GM21619 (cell line): ENCODE results near the gene RIPK3.
A peak's percentile ranks its signal among the peaks of the same experiment; 100 is the strongest.
"Not testable (repeated sequence)": the region's sequence is repeated elsewhere in the genome, so short reads cannot be mapped to it uniquely, and the experiment has no call there.

ENCODE experiments used
- ATAC-seq: cut with Tn5 transposase; IDR thresholded peaks from one replicate; pipeline ENCODE4 v1.9.1; 2021; ENCODE audit not compliant: unreplicated experiment

Gene RIPK3

DNA sequence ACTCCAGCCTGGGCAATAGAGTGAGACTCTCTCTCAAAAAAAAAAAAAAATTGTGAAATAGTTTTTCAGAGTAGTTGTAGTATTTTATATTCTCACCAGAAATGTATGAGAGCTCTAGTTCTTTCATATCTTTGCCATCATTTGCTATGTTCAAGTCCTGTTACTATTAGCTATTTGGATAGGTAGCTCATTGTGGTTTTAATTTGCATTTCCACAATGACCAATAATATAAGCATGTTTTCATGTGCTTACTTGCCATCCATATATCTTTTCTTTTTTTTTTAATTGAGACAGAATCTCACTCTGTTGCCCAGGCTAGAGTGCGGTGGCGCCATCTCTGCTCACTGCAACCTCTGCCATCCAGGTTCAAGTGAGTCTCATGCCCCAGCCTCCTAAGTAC is 8.4 kb upstream of the RIPK3 start:
- no peak for ATAC-seq

DNA sequence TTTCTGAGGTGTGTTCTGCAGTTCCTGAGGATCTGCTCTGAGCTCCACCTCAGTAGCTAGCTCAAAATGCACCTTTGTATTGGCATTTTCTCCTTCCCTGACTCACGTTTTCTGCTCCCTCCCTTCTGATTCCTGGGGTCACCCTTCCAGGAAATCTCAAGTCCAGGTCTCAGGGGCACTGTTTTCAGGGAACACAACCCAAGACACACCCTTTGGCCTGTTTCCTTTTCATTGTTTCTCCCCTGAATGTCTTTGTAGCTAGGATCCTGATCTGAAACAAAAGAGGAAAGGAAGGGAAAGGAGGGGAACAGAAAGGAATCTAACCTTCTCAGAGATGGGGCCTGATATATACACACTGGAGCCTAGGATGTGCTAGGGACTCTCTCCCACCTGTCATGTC is 7.3 kb upstream of the RIPK3 start:
- no peak for ATAC-seq

DNA sequence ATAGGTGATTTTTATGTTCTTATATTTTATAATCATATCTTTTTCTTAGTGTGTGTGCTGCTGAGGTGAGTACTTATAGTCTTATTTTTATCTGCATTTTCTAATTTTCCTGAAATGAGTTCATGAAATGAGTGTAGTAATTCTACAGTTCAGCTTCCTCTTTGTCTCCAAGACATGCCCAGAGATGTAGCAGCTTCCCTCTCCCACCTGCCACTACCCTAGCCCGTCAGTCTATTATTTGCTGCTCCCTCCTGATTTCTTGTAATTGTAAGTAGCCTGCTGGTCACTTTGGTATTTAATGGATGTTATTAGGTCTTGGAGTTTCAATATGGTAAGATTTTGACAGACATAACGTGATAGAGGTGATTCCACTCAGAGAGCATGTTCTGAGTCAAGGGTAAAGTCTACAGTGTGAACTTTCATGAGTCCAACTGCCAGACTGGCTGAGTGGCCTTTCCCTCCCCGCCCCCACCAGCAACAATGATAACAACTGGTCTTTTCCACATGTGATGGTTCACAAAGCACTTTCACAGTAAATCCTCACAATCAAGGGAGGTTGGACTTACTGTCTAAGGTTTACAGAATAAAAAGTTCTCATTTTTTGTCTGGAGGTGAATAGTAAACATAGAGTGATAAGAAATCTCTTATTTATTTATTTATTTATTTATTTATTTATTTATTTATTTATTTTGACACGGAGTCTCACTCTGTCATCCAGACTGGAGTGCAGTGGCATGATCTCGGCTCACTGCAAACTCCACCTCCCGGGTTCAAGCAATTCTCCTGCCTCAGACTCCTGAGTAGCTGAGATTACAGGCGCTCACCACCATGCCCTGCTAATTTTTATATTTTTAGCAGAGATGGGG is 4.2 kb upstream of the RIPK3 start:
- no peak for ATAC-seq

DNA sequence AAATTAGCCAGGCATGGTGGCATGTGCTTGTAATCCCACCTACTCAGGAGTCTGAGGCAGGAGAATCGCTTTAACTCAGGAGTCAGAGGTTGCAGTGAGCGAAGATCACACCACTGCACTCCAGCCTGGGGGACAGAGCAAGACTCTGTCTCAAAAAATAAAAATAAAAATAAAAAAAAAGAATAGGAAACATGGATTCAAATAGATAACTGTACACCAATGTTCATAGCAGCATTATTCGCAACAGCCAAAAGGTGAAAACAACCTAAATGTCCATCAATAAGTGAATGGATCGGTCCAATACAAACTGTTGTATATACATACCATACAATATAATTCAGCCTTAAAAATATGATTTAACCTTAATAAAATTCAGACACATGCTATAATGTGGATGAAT is 3.1 kb upstream of the RIPK3 start:
- no peak for ATAC-seq

DNA sequence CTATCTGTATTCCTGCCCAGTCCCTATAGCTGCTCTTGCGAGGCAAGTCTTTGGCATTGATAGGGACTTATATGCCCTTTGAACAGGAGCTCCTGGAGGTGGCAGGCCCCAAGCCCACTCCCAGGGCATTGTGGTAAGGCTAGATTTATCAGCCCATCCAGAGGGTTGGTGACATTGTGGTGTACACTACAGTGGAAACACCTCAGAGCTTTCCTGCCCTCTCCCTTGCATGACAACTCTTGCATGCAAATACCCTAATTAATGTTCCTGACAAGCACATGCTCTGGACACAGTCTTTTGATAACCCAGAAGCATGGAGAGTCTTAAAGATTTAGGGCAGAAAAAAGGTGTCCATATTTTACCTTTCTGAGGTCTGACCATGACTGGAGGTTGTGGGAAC is 815 bp upstream of the RIPK3 start:
- ATAC-seq = no peak

DNA sequence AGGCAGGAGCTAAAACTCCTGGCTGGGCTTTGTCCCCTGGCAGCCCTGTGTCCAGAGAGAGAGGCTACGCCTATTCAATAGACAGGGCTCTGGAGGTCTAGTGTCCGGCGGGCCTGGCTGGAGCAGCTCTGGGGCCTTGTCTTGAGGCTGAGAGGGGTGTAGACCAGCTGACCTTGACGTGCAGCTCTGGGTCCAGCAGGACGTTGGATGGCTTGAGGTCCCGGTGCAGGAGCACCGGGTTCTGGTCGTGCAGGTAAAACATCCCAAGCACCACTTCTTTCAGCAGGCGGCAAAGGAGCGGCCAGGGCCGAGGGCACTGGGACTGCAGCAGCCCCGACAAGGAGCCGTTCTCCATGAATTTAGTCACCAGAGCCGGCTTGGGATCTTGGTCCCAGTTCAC is 948 bp downstream of the RIPK3 start:
- no peak for ATAC-seq

DNA sequence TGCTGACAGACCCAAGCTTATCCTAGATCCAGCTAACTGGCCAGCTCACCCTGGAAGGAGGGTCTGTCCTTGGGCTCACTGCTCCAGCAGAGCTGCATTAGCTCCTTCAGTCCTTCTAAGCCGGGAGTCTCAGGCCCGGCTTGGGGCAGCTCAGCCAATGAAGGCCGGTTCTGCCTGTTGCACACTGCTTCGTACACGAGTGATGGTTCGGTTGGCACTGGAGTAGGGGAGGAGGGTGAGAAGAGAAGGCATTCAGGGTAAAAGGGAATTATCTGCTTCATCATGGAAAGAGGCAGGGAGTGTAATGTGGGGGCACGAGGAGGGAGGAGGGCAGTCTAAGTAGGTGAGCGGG is 2.0 kb downstream of the RIPK3 start:
- no peak for ATAC-seq

DNA sequence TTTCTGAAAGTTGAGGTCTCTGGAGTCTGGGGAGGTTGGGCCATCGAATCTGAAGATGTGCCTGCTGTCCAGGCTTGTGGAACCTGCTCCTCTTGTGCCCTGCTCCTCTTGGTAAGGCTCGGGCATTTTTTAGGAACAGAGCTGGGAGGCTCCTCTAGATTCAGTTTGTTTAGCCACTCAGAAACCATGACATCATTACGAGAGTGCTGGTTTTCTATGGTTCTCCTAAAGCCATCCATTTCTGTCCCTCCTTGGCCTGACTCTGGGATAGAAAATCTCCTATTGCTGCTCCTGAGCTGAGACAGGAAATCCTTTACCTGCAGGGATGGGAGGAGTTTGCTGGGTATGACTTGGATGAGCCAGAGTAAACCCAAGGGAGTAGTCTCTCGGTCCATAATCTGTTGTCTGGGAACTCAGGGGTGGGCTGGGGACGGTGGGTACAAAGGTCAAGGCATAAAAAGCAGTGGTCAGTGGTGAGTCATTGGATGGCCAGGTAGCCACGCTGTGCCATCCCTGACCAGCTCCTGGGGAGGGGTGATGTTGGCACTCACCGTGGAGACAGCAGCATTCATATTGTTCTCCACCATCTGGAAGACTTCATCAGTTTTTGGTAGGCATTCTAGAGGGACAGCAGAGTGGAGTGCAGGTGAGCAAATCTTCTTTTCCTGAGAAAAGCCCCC is 2.5 kb downstream of the RIPK3 start:
- no peak for ATAC-seq

DNA sequence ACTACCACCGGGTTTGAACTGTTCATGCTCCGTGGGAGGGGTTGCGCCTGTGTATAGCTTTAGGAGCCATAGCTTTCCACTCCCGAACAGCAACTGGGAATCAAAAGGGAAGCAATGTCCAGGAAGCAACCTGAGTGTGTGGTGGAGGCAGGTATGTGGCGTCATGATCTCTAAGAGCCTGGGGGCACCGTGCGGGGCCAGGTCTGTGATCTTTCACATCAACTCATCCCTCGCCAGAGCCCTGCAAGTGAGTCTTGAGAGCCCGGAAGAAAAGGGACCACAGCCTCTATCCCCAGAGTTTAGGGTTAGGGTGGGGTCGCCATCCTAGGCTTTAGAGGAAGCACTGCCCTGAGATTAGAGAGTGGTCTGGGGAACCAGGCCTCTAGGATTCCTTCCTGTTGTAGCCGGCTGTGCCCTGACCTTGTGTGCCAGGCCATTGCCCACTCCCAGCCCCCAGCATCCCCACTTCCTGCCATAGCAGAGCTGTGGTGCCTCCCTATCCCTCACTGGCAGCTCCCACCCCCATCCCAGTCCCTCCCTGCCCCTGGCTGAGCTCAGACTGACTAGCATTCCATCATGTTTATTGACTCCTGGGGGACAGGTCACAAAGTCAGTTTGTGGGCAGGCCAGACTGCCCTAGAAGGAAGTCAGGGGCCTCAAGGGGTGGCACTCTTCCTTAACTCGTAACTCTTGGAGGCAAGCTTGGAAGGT is 4.2 kb downstream of the RIPK3 start:
- no peak for ATAC-seq

DNA sequence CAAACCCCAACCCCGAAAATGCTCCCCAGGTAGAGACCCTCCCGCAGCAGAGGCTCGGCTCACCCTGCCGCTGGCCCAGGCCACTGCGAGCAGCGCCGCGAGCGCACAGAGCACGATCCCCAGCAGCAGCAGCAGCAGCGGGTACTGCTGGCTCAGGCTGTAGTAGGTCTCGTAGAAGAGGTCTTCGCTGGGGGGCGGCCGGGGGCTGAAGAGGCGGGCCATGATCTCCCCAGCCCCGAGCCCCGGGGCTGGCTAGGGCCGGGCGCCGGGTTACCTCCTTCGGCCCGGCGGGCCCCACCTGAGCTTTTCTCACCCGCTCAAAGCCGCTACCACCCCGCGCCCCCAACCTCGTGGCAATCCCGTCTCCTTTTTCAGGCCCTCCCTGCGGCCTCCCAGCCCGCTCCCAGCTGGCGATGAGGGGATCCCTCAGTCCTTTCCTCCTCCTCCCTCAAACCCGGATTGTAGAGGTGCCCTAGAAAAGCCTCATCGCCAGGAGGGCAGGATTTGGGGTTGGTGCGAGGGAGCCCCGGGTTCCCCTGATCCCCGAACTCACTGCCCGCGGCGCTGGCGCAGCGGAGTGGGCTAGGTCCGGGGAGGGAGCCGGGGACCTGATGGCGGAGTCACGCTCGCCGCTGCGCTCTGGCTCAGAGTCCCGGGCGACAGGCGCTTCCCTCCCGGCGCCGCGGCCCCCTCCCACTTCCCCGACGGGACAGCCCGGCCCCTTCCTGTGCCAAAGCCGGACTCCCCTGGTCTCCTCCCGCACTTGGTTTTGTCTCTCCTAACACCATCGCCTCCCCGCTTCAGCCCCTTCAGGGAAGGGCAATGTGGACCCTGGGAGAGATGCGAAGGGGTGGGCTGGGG is 5.1 kb downstream of the RIPK3 start, which contains the start of gene ADCY4:
Gene ADCY4, minus strand, starts transcription at position 641 of the 861 bp plus-strand sequence. Its CDS starts 419 bp downstream, at position 222.
- ATAC-seq = no peak

DNA sequence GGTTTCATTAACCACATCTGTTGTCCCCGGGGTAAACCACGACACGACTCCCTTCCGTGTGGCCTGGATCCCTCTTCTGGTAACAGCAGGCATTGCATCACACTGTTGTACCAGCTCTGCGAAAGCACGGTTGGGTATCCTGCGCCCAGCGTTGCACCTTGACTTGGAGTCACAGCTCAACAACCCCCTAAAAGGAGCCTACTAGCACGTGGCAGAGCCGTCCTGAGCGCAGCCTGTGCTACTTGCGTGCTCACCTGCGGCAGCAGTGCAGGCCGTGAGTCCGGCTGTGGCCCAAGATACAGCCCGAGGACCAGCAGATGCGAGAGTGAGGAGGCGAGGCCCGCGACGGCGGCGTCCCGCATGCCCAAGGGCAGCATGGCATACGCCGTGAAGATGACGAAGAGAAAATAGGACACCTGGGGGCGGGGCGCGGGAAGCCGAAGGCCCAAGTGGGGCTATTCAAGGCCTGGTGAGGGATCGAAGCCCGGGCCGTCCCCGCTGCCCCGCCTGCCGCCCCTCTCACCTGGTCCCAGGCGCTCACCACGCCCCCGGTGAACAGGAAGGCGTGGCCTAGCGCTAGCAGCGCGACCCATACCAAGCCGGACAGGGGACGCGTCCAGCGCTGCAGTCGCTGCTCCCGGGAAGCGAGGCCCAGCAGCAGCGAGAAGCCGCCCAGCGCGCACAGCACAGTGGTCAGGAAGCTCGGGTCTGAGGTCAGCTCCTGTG is 7.4 kb downstream of the RIPK3 start:
- peak; percentile 86 for ATAC-seq

DNA sequence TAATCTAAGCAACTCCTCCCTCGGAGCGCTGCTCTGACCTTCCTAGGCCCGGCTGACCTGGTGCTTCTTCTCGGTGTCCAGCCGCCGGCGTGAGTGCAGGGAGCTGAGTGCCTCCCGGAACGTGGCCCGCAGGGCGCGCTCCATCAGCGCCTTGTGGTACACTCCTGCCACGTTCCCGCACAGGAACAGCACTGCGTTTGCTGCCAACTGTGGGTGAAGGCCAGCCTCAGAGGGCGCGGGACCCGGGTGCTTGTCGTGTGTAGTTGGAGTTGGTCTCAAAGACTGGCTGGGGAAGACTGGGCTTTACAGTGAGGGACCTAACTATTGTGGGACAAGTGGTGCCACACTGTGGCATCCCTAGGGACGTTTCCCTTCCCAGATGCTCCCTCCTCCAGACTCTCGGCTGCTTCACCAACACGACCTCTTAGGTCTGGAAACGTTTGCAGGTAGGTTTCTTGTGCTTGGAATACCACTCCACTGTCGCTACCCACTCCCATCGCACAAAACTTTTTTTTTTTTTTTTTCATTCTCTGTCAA is 8.0 kb downstream of the RIPK3 start:
- ATAC-seq = no peak

DNA sequence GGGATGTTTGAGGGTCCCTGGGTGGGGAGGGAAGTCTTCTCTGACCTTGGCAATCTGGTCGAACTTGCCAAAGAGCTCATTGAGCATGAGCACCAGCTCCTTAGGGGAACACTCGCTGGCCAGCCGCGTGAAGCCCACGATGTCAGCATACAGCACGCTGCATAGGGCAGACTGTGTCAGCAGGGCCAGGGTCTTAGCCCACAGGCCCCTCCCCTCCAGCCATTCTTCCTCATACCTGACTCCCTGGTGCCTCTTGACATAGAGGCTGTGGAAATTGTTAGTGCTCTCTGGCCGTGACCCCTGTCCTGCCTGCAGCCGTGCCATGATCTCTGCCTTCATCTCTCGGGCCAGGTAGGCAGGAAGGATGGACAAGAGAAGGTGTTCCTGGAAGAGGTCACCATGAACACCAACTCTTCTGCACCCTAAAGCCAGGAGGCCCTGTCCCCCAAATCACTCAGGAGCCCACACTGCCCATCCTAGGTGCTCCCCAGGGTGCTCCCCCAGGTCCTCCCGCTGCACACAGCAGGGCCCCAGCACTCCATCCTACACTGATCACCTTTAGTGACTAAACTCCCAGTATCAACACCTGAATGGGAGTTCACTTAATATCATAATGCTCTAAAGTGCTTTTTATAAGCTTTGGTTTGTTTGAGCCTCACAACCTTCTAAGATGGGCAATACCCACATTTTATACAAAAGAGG is 8.7 kb downstream of the RIPK3 start:
- ATAC-seq = no peak

DNA sequence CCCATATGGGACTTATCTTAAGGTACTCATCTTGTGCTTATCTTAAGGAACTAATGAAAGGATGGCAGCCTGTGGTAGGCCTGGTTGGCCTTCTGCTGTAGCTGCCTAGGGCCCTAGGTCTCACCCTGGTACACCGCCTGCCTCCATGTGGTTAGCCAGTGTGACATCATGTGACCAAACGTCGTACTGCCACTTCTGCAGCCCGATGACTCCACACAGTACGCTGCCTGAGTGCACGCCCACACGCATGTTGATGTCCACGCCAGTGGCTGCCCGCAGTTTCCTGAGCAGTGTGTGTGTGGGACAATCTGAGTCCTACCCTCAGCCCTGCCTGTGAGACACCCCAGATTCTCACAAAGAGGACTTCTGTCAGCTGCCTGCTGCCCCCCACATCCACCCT is 10.1 kb downstream of the RIPK3 start:
- no peak for ATAC-seq

DNA sequence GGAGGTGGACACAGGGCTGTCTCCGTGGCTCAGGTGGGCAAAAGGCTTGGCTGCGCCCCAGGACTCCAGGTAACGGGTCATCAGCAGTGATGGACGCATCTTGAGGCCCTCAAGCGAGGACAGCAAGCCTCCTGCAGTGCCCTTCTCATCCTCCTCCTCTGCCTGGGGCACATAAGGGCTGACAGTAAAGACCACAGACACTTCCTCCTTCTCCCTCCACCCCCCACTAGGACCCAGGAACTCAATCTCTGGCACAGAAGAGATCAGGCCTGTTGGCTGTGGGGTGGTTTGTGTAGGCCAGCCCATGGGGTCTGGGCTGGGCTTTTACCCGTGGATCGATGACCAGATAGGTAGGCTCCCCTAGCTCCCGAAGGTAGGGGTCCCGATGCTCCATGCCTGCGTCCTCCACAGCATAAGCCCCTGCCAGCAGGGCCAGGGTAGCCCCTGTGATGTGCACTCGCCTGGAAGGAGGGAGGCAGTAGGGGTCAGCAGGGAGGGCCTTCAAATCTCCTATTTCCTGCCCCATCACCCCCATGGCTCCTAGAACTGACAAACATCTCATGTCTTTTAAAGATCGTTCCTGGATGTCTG is 10.6 kb downstream of the RIPK3 start:
- ATAC-seq = no peak

DNA sequence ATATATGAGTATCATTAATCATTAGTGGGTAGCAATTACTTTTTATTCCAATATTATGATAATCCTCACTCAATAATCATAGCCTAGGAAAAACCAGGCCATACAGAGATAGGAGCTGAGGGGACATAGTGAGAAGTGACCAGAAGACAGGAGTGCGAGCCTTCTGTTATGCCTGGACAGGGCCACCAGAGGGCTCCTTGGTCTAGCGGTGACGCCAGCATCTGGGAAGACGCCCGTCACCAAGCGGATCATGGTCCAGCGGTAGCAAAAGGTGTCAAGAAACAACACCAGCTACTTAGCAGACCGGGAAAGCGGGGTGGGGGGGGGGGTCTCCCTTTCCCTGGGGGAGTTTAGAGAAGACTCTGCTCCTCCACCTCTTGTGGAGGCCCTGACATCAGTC is 11.9 kb downstream of the RIPK3 start:
- ATAC-seq = not testable (repeated sequence)

DNA sequence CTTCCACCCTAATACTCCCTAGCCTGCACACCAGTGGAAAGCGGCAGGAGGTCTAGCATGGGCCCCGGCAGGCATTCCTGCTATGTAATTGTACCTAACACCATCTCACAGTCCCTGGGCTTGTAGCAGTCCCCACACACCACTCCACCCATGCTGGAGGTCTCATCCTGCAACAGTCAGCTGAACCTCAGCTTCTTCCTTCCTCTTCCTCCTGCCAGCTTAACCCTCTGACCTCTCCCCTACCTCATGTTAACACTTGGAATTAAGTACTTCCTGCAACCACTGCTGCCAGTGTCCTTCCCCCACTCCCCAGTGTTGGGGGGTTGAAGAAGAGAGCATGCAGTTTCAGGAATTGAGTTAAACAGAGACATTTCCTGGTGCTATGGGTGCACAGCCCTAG is 12.5 kb downstream of the RIPK3 start:
- no peak for ATAC-seq

DNA sequence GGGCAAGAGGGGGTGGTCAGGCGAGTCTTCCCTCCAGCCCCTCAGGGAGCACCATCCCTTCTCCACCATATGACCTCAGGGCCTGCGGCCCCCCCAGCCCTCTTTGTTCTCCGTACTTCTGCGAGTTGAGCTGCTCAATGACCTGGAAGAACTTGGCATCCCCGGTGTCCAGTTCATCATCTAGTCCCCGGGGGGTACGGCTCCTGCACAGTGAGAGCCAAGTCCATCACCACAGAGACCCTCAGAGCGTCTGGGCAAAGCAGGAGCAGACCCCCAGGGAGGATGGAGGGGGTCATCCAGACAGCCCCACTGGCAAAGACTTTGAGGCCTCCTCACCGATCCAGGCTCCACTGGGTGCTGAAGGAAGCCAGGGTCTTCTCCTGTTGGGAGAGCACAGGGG is 13.8 kb downstream of the RIPK3 start:
- ATAC-seq = no peak

DNA sequence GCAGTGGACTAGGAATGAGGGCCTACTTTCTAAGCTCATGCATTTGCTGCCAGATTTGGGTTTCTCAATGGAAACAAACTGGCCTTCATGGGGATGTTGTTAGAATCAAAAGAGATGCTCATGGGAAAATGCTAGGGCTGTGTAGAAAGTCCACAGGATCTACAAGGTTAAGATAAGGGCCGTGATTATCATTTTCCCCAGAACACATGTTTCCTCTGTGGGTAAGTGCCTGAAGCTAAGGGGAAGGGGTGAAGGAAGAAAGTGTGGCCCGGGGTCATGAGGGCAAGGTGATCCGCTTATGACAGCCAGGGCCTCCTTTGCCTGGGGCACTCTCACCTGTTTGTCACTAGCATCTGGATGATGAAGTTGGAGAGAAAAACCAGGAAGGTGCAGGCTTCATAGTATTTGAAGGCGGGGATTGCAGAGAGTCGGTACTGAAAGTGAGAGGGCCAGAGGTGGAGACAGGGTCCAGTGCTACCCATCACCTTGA is 14.7 kb downstream of the RIPK3 start:
- no peak for ATAC-seq
